ENCODE measurements around the gene HNF1A.

The HNF1A gene

DNA sequence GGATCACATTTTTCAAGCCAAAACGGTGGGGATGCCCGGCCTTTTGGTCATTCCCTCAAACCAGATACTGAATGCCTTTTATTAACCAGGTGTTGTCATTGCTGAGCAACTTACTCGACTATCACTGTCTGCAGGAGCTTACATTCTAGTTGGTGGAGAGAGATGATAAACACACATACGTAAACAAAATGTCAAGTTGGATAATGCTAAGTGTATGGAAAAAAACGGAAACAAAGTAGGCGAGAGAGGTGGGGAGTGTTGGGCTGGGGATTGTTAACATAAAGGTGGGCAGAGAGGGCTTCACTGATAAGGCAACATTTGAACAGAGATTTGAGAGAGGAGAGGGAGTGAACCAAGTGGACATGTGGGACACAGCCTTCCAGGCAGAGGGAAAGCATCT is 33.5 kb downstream of the HNF1A start:
- Mint-ChIP-seq H3K36me3 (ENCODE audit: low read depth) (peaks cover 21% of the 10 kb centered on the region), H3K4me1 (peaks cover 19% of the 10 kb centered on the region), H3K9me3 (no peaks in the 10 kb centered on the region), H3K4me3 (no peak overlapping the region), H3K27me3 (ENCODE audit: low read depth, poor library complexity) (no peaks in the 10 kb centered on the region), H3K27ac (peak overlapping the region; percentile 46)
- TF ChIP-seq, protein P1, sequence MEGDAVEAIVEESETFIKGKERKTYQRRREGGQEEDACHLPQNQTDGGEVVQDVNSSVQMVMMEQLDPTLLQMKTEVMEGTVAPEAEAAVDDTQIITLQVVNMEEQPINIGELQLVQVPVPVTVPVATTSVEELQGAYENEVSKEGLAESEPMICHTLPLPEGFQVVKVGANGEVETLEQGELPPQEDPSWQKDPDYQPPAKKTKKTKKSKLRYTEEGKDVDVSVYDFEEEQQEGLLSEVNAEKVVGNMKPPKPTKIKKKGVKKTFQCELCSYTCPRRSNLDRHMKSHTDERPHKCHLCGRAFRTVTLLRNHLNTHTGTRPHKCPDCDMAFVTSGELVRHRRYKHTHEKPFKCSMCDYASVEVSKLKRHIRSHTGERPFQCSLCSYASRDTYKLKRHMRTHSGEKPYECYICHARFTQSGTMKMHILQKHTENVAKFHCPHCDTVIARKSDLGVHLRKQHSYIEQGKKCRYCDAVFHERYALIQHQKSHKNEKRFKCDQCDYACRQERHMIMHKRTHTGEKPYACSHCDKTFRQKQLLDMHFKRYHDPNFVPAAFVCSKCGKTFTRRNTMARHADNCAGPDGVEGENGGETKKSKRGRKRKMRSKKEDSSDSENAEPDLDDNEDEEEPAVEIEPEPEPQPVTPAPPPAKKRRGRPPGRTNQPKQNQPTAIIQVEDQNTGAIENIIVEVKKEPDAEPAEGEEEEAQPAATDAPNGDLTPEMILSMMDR (IDR thresholded peaks at IDR 0.05) = no peak
- DNase-seq = no peak

DNA sequence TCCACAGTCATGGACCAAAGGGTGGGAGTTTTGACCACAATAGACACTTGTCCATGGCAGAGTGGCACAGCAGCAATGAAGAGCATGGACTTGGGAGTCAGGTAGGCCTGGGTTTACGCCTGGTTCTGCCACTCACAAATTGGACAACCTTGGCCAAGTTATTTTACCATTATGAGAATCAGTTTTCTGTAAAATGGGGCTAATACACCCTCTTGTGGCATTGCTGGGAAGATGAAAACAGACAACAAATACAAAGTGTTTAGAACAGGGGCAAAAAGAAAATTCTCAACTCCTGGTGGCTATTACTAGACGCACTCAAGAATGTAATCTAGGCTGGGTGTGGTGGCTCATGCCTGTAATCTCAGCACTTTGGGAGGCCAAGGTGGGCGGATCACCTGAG is 35.4 kb downstream of the HNF1A start:
- H3K4me1 Mint-ChIP-seq = peaks cover 19% of the 10 kb centered on the region
- DNase-seq = no peak
- no peak overlapping the region for H3K27ac Mint-ChIP-seq
- H3K27me3 Mint-ChIP-seq (ENCODE audit: low read depth, poor library complexity) = peaks cover 3% of the 10 kb centered on the region
- H3K4me3 Mint-ChIP-seq = peak overlapping the region; percentile 60
- H3K9me3 Mint-ChIP-seq = no peaks in the 10 kb centered on the region
- TF ChIP-seq, protein P1 (IDR thresholded peaks at IDR 0.05) = no peak
- peaks cover 10% of the 10 kb centered on the region for H3K36me3 Mint-ChIP-seq (ENCODE audit: low read depth)

DNA sequence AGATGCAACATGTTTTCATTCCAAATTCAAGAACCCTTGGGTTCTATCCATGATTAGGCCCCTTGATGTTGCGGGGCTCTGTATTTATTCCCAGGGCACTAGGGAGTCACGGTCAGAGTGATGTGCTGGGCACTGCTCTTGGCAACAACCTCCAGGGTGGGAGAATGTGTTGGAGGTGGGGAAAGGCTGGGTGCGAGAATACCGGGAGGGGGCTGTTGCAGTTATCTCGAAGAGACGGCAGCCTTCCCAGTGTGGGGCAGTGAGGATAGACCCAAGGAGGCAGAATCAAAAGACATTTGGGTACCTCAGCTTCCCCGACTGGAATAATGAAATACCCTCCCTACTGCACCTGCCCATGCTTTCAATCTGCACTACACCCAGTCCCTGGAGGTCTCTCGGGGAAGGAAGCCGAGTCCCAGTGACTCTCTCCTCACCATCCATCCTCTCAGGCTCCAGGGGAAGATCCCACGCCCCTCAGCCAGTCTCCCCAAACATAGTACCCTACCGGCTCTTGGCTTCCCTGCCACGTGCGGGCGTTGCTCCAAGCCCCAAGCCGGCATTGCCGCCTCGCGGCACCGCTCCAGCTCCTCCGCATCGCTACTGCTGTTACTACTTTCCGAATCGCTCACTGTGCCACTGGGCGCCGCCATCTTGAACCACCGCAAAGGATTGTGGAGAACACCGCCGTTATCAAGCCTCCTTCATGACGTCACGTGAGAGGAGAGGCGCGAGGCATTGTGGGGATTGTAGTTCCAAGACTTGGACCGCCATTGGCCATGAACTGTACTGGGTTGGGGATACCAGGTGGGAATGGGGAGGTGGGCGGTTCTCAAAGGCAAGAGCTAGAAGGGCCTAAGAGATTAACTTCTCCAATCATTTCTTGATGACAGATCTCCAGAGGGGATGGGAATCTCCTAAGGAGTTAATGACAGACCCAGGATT is 37.8 kb downstream of the HNF1A start, which contains the start of gene C12orf43:
Gene C12orf43, minus strand, starts transcription at position 663 of the 942 bp plus-strand sequence. Its CDS starts 13 bp downstream, at position 650.
- H3K27me3 Mint-ChIP-seq (ENCODE audit: low read depth, poor library complexity) = peaks cover 9% of the 10 kb centered on the region
- DNase-seq = peak; percentile 92
- peaks cover 5% of the 10 kb centered on the region for H3K36me3 Mint-ChIP-seq (ENCODE audit: low read depth)
- H3K4me1 Mint-ChIP-seq = peaks cover 19% of the 10 kb centered on the region
- peak within 1 kb of the TSS; percentile 99 for H3K27ac Mint-ChIP-seq
- no peaks in the 10 kb centered on the region for H3K9me3 Mint-ChIP-seq
- H3K4me3 Mint-ChIP-seq = peak within 1 kb of the TSS; percentile 98
- TF ChIP-seq, protein P1 (IDR thresholded peaks at IDR 0.05) = no peak

DNA sequence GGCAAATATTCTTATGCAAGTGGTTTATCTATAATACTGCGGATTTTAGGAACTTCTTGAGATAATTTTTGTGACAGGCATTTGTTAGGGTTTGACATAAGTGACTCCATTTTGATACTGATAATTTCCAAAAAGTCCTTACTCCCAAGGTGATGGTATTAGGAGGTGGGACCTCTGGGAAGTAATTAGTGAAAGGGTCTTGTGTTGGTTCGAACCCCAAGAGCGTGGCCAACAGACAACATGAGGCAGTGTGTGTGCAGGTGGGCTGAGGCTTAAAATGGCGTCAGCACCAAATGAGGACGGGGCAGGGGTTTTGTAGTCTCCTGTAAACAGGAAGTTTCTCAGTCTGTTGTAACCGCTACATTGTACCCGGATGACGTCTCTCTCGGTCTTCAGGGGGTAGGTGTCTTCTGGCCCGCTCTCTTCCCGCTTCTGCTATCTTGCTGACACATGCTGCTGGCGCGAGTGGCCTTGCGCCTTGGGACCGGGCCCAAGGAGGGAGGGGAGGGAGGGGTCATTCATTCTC is 39.7 kb downstream of the HNF1A start:
- peaks cover 14% of the 10 kb centered on the region for H3K27me3 Mint-ChIP-seq (ENCODE audit: low read depth, poor library complexity)
- peaks cover 19% of the 10 kb centered on the region for H3K4me1 Mint-ChIP-seq
- DNase-seq = no peak
- H3K4me3 Mint-ChIP-seq = no peak overlapping the region
- H3K36me3 Mint-ChIP-seq (ENCODE audit: low read depth) = no peaks in the 10 kb centered on the region
- no peak overlapping the region for H3K27ac Mint-ChIP-seq
- TF ChIP-seq, protein P1 (IDR thresholded peaks at IDR 0.05) = no peak
- no peaks in the 10 kb centered on the region for H3K9me3 Mint-ChIP-seq

DNA sequence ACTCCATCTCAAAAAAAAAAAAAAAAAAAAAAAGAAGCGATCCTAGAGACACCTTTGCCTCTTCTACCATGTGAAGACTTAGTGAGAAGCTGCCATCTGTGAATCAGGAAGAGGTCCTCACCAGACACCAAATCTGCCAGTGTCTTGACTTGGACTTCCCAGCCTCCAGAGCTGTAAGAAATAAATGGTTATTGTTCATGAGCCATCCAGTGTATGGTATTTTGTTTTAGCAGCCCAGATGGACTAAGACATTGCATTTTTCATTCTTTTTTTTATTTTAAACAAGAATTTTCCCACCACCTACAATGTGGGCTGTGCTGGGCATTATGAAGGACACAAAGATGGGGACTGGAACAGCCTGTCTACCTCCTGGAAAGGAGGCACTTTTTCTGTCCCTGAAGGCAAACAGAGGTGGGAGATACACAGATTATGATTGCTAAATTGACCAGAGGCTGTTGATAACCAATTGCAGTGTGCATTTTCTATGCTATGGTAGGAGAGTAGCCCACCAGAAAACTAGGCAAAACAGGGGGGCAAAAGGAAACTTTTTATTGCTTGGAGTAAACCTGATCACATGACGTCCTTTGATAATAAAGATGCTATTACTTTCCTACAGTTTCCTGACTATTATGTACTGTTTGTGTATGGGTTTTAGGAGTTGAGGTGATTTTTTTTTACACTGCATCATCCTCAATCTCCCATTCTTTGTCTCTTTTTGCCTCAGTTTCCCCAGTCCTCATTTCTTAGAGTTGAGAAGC is 40.7 kb downstream of the HNF1A start:
- DNase-seq = no peak
- Mint-ChIP-seq H3K4me1 (peaks cover 19% of the 10 kb centered on the region), H3K36me3 (ENCODE audit: low read depth) (no peaks in the 10 kb centered on the region), H3K4me3 (no peak overlapping the region), H3K27ac (no peak overlapping the region), H3K27me3 (ENCODE audit: low read depth, poor library complexity) (peaks cover 14% of the 10 kb centered on the region), H3K9me3 (no peaks in the 10 kb centered on the region)
- TF ChIP-seq, protein P1 (IDR thresholded peaks at IDR 0.05) = no peak

Data from nephron progenitor cell (in vitro differentiated cells).